SK-N-SH (cell line): Measurements from ENCODE around the gene DGKH. TPM values are rescaled to one million over a fixed set of nuclear protein-coding genes. Genes with fewer than 3 reads are reported as not detected.

ENCODE experiments used
- CTCF ChIA-PET: fragments of 300-600, 350-600 bp; formaldehyde crosslinking; extraction: SDS; loops from one replicate; lab custom pipeline; 2021; lab: Yijun Ruan, JAX
- POLR2A ChIA-PET: fragments of 350-600 bp; sonication (Branson Sonifier 250); formaldehyde crosslinking; extraction: SDS; loops from one replicate; lab custom pipeline; 2020; ENCODE audit warnings: antibody characterized with exemption, inconsistent platforms; lab: Yijun Ruan, JAX
- DNase-seq: peaks from one replicate; pipeline ENCODE4 v3.0.0; 2012
- H2AFZ ChIP-seq: fragments of 200-600 bp; sonication (generic); 2 replicates; pipeline ENCODE4 v1.8.1; 2016; ENCODE audit warnings: antibody characterized with exemption, mild to moderate bottlenecking, low read depth
- H3F3A ChIP-seq: fragments of 200-600 bp; sonication (generic); replicated peaks from 2 replicates; pipeline ENCODE3; 2016; ENCODE audit warnings: antibody characterized with exemption, mild to moderate bottlenecking; ENCODE audit not compliant: insufficient read depth
- H3K27ac ChIP-seq, 2 experiments: fragments of 200-500 bp in 1 of 2; fragments of 200-600 bp in 1 of 2; sonication (Bioruptor generic) in 1 of 2; sonication (generic), shearing (Covaris generic) in 1 of 2; 2 replicates each; pipeline versions ENCODE4 v1.5.1 to v1.6.1; 2014 to 2016; ENCODE audit warnings: low read depth in 2 of 2, inconsistent platforms in 1 of 2, low read length in 1 of 2, mild to moderate bottlenecking in 1 of 2, mixed read lengths in 1 of 2
- H3K27me3 ChIP-seq: fragments of 200-600 bp; sonication (generic), shearing (Covaris generic); 2 replicates; pipeline ENCODE4 v1.6.1; 2016; ENCODE audit warnings: mixed run types; ENCODE audit not compliant: insufficient read depth
- H3K36me3 ChIP-seq, 2 experiments: fragments of 200-500 bp in 1 of 2; fragments of 200-600 bp in 1 of 2; sonication (Bioruptor generic) in 1 of 2; sonication (generic) in 1 of 2; replicated peaks in 1 of 2; 2 replicates each; pipeline versions ENCODE3 to v1.5.1; 2014 to 2016; ENCODE audit warnings: low read length in 1 of 2, mild to moderate bottlenecking in 1 of 2; ENCODE audit not compliant: insufficient read depth in 2 of 2, control insufficient read depth in 1 of 2
- H3K4me1 ChIP-seq, 2 experiments: fragments of 200-500 bp in 1 of 2; fragments of 200-600 bp in 1 of 2; sonication (Bioruptor generic) in 1 of 2; sonication (generic), shearing (Covaris generic) in 1 of 2; 2 replicates each; pipeline versions ENCODE4 v1.5.1 to v1.6.1; 2014 to 2016; ENCODE audit warnings: low read depth in 1 of 2, low read length in 1 of 2, mixed run types in 1 of 2; ENCODE audit not compliant: insufficient read depth in 2 of 2, control insufficient read depth in 1 of 2
- H3K4me2 ChIP-seq: fragments of 200-600 bp; sonication (generic), shearing (Covaris generic); 2 replicates; pipeline ENCODE4 v1.6.1; 2017; ENCODE audit warnings: mixed run types
- H3K4me3 ChIP-seq, 2 experiments: fragments of 200-500 bp in 1 of 2; fragments of 200-600 bp in 1 of 2; sonication (Bioruptor generic) in 1 of 2; sonication (generic), shearing (Covaris generic) in 1 of 2; 2 replicates each; pipeline versions ENCODE4 v1.5.1 to v1.8.1; 2014 to 2016; ENCODE audit warnings: low read depth in 2 of 2, inconsistent platforms in 1 of 2, low read length in 1 of 2, mild to moderate bottlenecking in 1 of 2, mixed read lengths in 1 of 2, moderate library complexity in 1 of 2
- H3K79me2 ChIP-seq: fragments of 200-600 bp; sonication (generic); 2 replicates; pipeline ENCODE4 v1.8.1; 2017; ENCODE audit warnings: mild to moderate bottlenecking; ENCODE audit not compliant: insufficient read depth
- H3K9ac ChIP-seq: fragments of 200-600 bp; sonication (generic); 2 replicates; pipeline ENCODE4 v1.6.1; 2017; ENCODE audit warnings: mixed run types
- H3K9me2 ChIP-seq: fragments of 200-600 bp; sonication (generic); 2 replicates; pipeline ENCODE4 v1.6.1; 2017; ENCODE audit warnings: mixed run types
- H3K9me3 ChIP-seq: fragments of 200-600 bp; sonication (generic); 2 replicates; pipeline ENCODE4 v1.6.1; 2017; ENCODE audit warnings: mixed run types, mild to moderate bottlenecking, moderate library complexity
- H4K20me1 ChIP-seq: fragments of 200-600 bp; sonication (generic); 2 replicates; pipeline ENCODE4 v1.6.1; 2017; ENCODE audit warnings: mild to moderate bottlenecking, mixed run types; ENCODE audit not compliant: insufficient read depth
- CHD2 ChIP-seq: fragments of 150-350 bp; IDR thresholded peaks from 2 replicates; pipeline ENCODE4 v1.6.1; 2018; ENCODE audit warnings: low read length; ENCODE audit not compliant: partially characterized antibody
- FOSL2 ChIP-seq: IDR thresholded peaks from 2 replicates; pipeline ENCODE4 v1.4.0; 2012; ENCODE audit warnings: low read depth, mild to moderate bottlenecking, moderate library complexity, borderline replicate concordance
- FOXJ3 ChIP-seq: sonication (generic); formaldehyde crosslinking; IDR thresholded peaks from 2 replicates; pipeline ENCODE4 v1.5.1; 2020; ENCODE audit warnings: mild to moderate bottlenecking, missing genetic modification reagents
- FOXM1 ChIP-seq: IDR thresholded peaks from 2 replicates; pipeline ENCODE4 v1.4.0; 2012; ENCODE audit warnings: low read depth, mild to moderate bottlenecking
- GABPA ChIP-seq: IDR thresholded peaks from 2 replicates; pipeline ENCODE4 v1.4.0; 2012; ENCODE audit warnings: low read depth, mild to moderate bottlenecking
- JUND ChIP-seq: IDR thresholded peaks from 2 replicates; pipeline ENCODE4 v1.4.0; 2012
- MXI1 ChIP-seq: IDR thresholded peaks from 2 replicates; pipeline ENCODE4 v1.6.1; 2012; ENCODE audit warnings: mild to moderate bottlenecking, low read depth, low read length, improper control_type of control experiment
- RCOR1 ChIP-seq: fragments of 150-350 bp; IDR thresholded peaks from 2 replicates; pipeline ENCODE4 v1.6.1; 2017; ENCODE audit warnings: antibody characterized with exemption, low read length
- RFX5 ChIP-seq: IDR thresholded peaks from 2 replicates; pipeline ENCODE4 v1.6.1; 2012; ENCODE audit warnings: mild to moderate bottlenecking, improper control_type of control experiment, low read length
- RXRA ChIP-seq: IDR thresholded peaks from 2 replicates; pipeline ENCODE4 v1.4.0; 2012; ENCODE audit warnings: low read depth, mild to moderate bottlenecking, borderline replicate concordance
- SIN3A ChIP-seq: IDR thresholded peaks from 2 replicates; pipeline ENCODE4 v1.6.1; 2012; ENCODE audit warnings: low read depth, mild to moderate bottlenecking, low read length, moderate library complexity, borderline replicate concordance
- TEAD4 ChIP-seq: IDR thresholded peaks from 2 replicates; pipeline ENCODE4 v1.4.0; 2012; ENCODE audit warnings: mild to moderate bottlenecking, borderline replicate concordance; ENCODE audit not compliant: insufficient read depth
- WGBS: methylation state at CpG from one replicate; pipeline ENCODE4 v1.1.6; 2017; ENCODE audit warnings: low lambda C conversion rate; 5-methylcytosine and 5-hydroxymethylcytosine counted together
- polyA plus RNA-seq, 3 experiments: library from polyadenylated mRNA; depleted of rRNA; stranded (reverse); fragments of >200 nt; gene quantifications; 2 replicates each; pipeline ENCODE4 v1.2.3, GENCODE V29; 2012
- TF ChIP-seq, protein P1 (sequence below): IDR thresholded peaks from 2 replicates; pipeline ENCODE4; 2012
- TF ChIP-seq, protein P2 (sequence below): IDR thresholded peaks from 2 replicates; pipeline ENCODE4 v1.6.1; 2012; ENCODE audit warnings: mild to moderate bottlenecking, low read depth, low read length, moderate library complexity
- TF ChIP-seq, protein P3 (sequence below): fragments of 150-350 bp; IDR thresholded peaks from 2 replicates; pipeline ENCODE4 v1.6.1; 2016; ENCODE audit warnings: mild to moderate bottlenecking, low read depth, low read length

The DGKH gene
- polyA plus RNA-seq, 1 of the 3 experiments (the other 2 are of a cell fraction): 2.5 TPM

DNA sequence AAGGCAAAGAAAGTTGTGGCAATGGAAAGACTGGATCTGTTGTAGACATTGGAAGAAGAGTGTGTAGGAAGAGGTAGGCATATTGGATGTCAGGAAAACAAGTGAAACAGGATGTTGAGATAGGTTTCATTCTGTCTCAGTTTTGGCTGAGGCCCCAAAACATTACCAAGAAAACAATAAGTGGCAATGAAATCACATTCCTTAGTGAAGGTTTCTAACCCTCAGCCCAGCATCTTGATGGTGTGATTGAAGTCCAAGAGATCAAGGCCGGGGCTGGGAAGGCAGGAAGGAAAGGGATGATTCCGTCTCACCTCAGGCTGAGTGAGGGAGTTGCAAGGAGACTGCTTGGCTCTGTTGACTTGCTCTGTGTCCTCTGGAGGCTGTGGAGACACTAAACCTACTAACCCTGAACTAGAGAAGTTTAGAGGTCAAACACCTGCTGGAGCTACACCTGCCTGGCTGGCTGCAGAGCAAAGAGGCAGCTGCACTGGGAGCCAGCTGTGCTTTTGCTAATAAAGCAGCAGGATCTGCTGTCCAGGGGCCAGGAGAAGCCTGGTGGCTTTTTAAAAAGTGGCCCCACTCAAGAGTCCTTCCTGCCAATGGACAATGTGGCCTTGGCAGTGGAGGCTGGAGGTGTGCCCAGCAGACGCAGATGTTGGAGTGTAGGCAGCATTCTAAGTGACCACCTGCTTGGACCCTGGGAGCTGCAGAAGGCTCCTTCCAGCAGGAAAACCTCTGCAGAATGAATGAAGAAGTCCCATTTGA lies 53.6 kb downstream of the DGKH start:
- Histone ChIP-seq H3F3A (peaks cover 6% of the 10 kb centered on the region), H3K9ac (no peak overlapping the region), H3K79me2 (peaks cover 8% of the 10 kb centered on the region; the same call in 1 of the 2 replicates), H3K27me3 (no peaks in the 10 kb centered on the region), H3K27ac (no peak overlapping the region), H2AFZ (no peak overlapping the region), H3K36me3 (no peaks in the 10 kb centered on the region), H4K20me1 (no peaks in the 10 kb centered on the region; the same call in 1 of the 2 replicates), H3K4me1 (peaks cover 2 to 13% of the 10 kb centered on the region in 2 experiments; a peak in 3 of 4 replicates), H3K9me2 (no peaks in the 10 kb centered on the region), H3K4me2 (no peak overlapping the region), H3K9me3 (no peaks in the 10 kb centered on the region), H3K4me3 (no peak overlapping the region)
- DNase-seq: no peak
- POLR2A ChIA-PET: no interaction called here
- TF ChIP-seq TEAD4: no peak
- no peak for TF ChIP-seq RXRA
- TF ChIP-seq FOSL2: no peak
- TF ChIP-seq RCOR1: no peak
- TF ChIP-seq MXI1: no peak
- no peak for TF ChIP-seq FOXM1
- TF ChIP-seq FOXJ3 (CRISPR knock-in tag): no peak
- no peak for TF ChIP-seq JUND
- TF ChIP-seq, protein P1, sequence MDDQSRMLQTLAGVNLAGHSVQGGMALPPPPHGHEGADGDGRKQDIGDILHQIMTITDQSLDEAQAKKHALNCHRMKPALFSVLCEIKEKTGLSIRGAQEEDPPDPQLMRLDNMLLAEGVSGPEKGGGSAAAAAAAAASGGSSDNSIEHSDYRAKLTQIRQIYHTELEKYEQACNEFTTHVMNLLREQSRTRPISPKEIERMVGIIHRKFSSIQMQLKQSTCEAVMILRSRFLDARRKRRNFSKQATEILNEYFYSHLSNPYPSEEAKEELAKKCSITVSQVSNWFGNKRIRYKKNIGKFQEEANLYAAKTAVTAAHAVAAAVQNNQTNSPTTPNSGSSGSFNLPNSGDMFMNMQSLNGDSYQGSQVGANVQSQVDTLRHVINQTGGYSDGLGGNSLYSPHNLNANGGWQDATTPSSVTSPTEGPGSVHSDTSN: no peak
- TF ChIP-seq, protein P2, sequence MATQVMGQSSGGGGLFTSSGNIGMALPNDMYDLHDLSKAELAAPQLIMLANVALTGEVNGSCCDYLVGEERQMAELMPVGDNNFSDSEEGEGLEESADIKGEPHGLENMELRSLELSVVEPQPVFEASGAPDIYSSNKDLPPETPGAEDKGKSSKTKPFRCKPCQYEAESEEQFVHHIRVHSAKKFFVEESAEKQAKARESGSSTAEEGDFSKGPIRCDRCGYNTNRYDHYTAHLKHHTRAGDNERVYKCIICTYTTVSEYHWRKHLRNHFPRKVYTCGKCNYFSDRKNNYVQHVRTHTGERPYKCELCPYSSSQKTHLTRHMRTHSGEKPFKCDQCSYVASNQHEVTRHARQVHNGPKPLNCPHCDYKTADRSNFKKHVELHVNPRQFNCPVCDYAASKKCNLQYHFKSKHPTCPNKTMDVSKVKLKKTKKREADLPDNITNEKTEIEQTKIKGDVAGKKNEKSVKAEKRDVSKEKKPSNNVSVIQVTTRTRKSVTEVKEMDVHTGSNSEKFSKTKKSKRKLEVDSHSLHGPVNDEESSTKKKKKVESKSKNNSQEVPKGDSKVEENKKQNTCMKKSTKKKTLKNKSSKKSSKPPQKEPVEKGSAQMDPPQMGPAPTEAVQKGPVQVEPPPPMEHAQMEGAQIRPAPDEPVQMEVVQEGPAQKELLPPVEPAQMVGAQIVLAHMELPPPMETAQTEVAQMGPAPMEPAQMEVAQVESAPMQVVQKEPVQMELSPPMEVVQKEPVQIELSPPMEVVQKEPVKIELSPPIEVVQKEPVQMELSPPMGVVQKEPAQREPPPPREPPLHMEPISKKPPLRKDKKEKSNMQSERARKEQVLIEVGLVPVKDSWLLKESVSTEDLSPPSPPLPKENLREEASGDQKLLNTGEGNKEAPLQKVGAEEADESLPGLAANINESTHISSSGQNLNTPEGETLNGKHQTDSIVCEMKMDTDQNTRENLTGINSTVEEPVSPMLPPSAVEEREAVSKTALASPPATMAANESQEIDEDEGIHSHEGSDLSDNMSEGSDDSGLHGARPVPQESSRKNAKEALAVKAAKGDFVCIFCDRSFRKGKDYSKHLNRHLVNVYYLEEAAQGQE: no peak
- TF ChIP-seq GABPA: no peak
- TF ChIP-seq SIN3A: no peak
- TF ChIP-seq CHD2: no peak
- TF ChIP-seq RFX5: no peak
- TF ChIP-seq, protein P3, sequence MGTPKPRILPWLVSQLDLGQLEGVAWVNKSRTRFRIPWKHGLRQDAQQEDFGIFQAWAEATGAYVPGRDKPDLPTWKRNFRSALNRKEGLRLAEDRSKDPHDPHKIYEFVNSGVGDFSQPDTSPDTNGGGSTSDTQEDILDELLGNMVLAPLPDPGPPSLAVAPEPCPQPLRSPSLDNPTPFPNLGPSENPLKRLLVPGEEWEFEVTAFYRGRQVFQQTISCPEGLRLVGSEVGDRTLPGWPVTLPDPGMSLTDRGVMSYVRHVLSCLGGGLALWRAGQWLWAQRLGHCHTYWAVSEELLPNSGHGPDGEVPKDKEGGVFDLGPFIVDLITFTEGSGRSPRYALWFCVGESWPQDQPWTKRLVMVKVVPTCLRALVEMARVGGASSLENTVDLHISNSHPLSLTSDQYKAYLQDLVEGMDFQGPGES: no peak
- CTCF ChIA-PET: no interaction called here
- 91% methylated on average over 3 of the region's 3 CpGs for WGBS
